ENCODE measurements around the gene DENND6A.
"Not testable (repeated sequence)": the region's sequence is repeated elsewhere in the genome, so short reads cannot be mapped to it uniquely, and the experiment has no call there.

Gene DENND6A

GRCh38 chr3:57699591-57699990 lies 6.7 kb upstream of the DENND6A start:
- FAIRE-seq, result no peak
- DNase-seq (ENCODE audit: insufficient read length, low spot score), result no peak

- no peak for FAIRE-seq
- no peak for DNase-seq (ENCODE audit: insufficient read length, low spot score)
Measured at GRCh38 chr3:57696801-57697321, 4.0 kb upstream of the DENND6A start.

- FAIRE-seq (no peak), DNase-seq (ENCODE audit: insufficient read length, low spot score) (no peak)
Measured at GRCh38 chr3:57694146-57694545, 1.3 kb upstream of the DENND6A start.

- not testable (repeated sequence) for DNase-seq (ENCODE audit: insufficient read length, low spot score); FAIRE-seq
Measured at GRCh38 chr3:57692133-57692395, 813 bp downstream of the DENND6A start.

- FAIRE-seq (peak; percentile 78), DNase-seq (ENCODE audit: insufficient read length, low spot score) (no peak)
Measured at GRCh38 chr3:57691411-57692132, 1.3 kb downstream of the DENND6A start.

- DNase-seq (ENCODE audit: insufficient read length, low spot score), result no peak
- FAIRE-seq, result no peak
Measured at GRCh38 chr3:57689367-57690053, 3.4 kb downstream of the DENND6A start.

- FAIRE-seq (no peak), DNase-seq (ENCODE audit: insufficient read length, low spot score) (no peak)
Measured at GRCh38 chr3:57688291-57688690, 4.6 kb downstream of the DENND6A start.

- FAIRE-seq (no peak), DNase-seq (ENCODE audit: insufficient read length, low spot score) (no peak)
Measured at GRCh38 chr3:57683286-57683685, 9.6 kb downstream of the DENND6A start.

- FAIRE-seq (no peak), DNase-seq (ENCODE audit: insufficient read length, low spot score) (no peak)
Measured at GRCh38 chr3:57682284-57682683, 10.6 kb downstream of the DENND6A start.

- DNase-seq (ENCODE audit: insufficient read length, low spot score) (no peak), FAIRE-seq (peak; percentile 44)
Measured at GRCh38 chr3:57681691-57682090, 11.2 kb downstream of the DENND6A start.

GRCh38 chr3:57680046-57680445 lies 12.8 kb downstream of the DENND6A start:
- no peak for FAIRE-seq
- no peak for DNase-seq (ENCODE audit: insufficient read length, low spot score)

GRCh38 chr3:57675530-57675929 lies 17.3 kb downstream of the DENND6A start:
- DNase-seq (ENCODE audit: insufficient read length, low spot score), result no peak
- FAIRE-seq, result peak; percentile 79

- DNase-seq (ENCODE audit: insufficient read length, low spot score), result no peak
Measured at GRCh38 chr3:57673156-57673555, 19.7 kb downstream of the DENND6A start.

GRCh38 chr3:57670543-57670942 lies 22.3 kb downstream of the DENND6A start:
- FAIRE-seq (peak; percentile 11), DNase-seq (ENCODE audit: insufficient read length, low spot score) (no peak)

More at GRCh38 chr3:57673156-57673555, 19.7 kb downstream of the DENND6A start:
- peak; percentile 83 for FAIRE-seq

GRCh38 chr3:57661404-57661803 lies 31.5 kb downstream of the DENND6A start:
- no peak for FAIRE-seq
- no peak for DNase-seq (ENCODE audit: insufficient read length, low spot score)

- DNase-seq (ENCODE audit: insufficient read length, low spot score) (no peak), FAIRE-seq (no peak)
Measured at GRCh38 chr3:57659806-57660439, 33.0 kb downstream of the DENND6A start.

GRCh38 chr3:57659004-57659673 lies 33.7 kb downstream of the DENND6A start:
- FAIRE-seq, result no peak
- DNase-seq (ENCODE audit: insufficient read length, low spot score), result no peak

GRCh38 chr3:57658536-57658935 lies 34.3 kb downstream of the DENND6A start:
- no peak for DNase-seq (ENCODE audit: insufficient read length, low spot score)
- FAIRE-seq, result no peak

GRCh38 chr3:57655727-57656126 lies 37.1 kb downstream of the DENND6A start:
- FAIRE-seq (no peak), DNase-seq (ENCODE audit: insufficient read length, low spot score) (no peak)

GRCh38 chr3:57654267-57654666 lies 38.6 kb downstream of the DENND6A start:
- no peak for FAIRE-seq
- no peak for DNase-seq (ENCODE audit: insufficient read length, low spot score)

GRCh38 chr3:57652203-57652602 lies 40.7 kb downstream of the DENND6A start:
- FAIRE-seq (no peak), DNase-seq (ENCODE audit: insufficient read length, low spot score) (no peak)

All from GM19239 (cell line).